Smooth muscle cell (in vitro differentiated cells): Measurements from ENCODE around the gene CACNG3. TPM values are rescaled to one million over a fixed set of nuclear protein-coding genes. Genes with fewer than 3 reads are reported as not detected.

ENCODE experiments used
- DNase-seq: peaks from one replicate; lab custom pipeline; 2025; ENCODE audit not compliant: unreplicated experiment; lab: John Stamatoyannopoulos, UW
- H2AFZ ChIP-seq: fragments of 200-600 bp; sonication (generic); 2 replicates; pipeline ENCODE4 v1.6.0; 2016; ENCODE audit warnings: antibody characterized with exemption, low read depth, mild to moderate bottlenecking
- H3F3A ChIP-seq: fragments of 200-600 bp; sonication (generic); 2 replicates; pipeline ENCODE4 v1.6.0; 2017; ENCODE audit warnings: antibody characterized with exemption, low read depth
- H3K27ac ChIP-seq: fragments of 200-600 bp; sonication (generic); 2 replicates; pipeline ENCODE4 v1.5.1; 2016; ENCODE audit warnings: low read depth, mild to moderate bottlenecking
- H3K27me3 ChIP-seq: fragments of 200-600 bp; sonication (generic); 2 replicates; pipeline ENCODE4 v1.6.1; 2016; ENCODE audit warnings: low read depth, mild to moderate bottlenecking
- H3K36me3 ChIP-seq: fragments of 200-600 bp; sonication (generic); 2 replicates; pipeline ENCODE4 v1.5.1; 2016; ENCODE audit warnings: low read depth
- H3K4me1 ChIP-seq: fragments of 200-600 bp; sonication (generic); 2 replicates; pipeline ENCODE4 v1.5.1; 2016; ENCODE audit warnings: low read depth
- H3K4me2 ChIP-seq: fragments of 200-600 bp; sonication (generic); 2 replicates; pipeline ENCODE4 v1.6.0; 2016; ENCODE audit warnings: mild to moderate bottlenecking
- H3K4me3 ChIP-seq: fragments of 200-600 bp; sonication (generic); 2 replicates; pipeline ENCODE4 v1.5.1; 2016; ENCODE audit warnings: mild to moderate bottlenecking
- H3K79me2 ChIP-seq: fragments of 200-600 bp; sonication (generic); 2 replicates; pipeline ENCODE4 v1.6.0; 2016; ENCODE audit warnings: low read depth, mild to moderate bottlenecking
- H3K9ac ChIP-seq: fragments of 200-600 bp; sonication (generic); 2 replicates; pipeline ENCODE4 v1.6.0; 2016; ENCODE audit warnings: low read depth
- H3K9me3 ChIP-seq: fragments of 200-600 bp; sonication (generic); replicated peaks from 2 replicates; pipeline ENCODE4 v1.5.1; 2016; ENCODE audit warnings: low read depth
- H4K20me1 ChIP-seq: fragments of 200-600 bp; sonication (generic); 2 replicates; pipeline ENCODE4 v1.6.0; 2016; ENCODE audit warnings: low read depth
- CTCF ChIP-seq: fragments of 200-600 bp; sonication (generic); IDR thresholded peaks from 2 replicates; pipeline ENCODE4 v1.5.1; 2017; ENCODE audit warnings: borderline replicate concordance, mild to moderate bottlenecking, antibody characterized with exemption; ENCODE audit not compliant: insufficient read depth, poor library complexity, severe bottlenecking
- WGBS: methylation state at CpG from one replicate; pipeline ENCODE4 v1.1.7; 2016; ENCODE audit warnings: low lambda C conversion rate; 5-methylcytosine and 5-hydroxymethylcytosine counted together
- polyA plus RNA-seq: library from polyadenylated mRNA; unstranded; fragments of >200 nt; fragmentation: Nextera tagmentation; extraction: Ambion mirVana; gene quantifications from 2 replicates; pipeline ENCODE4 v1.2.1, GENCODE V29; 2016
- total RNA-seq: library from RNA; depleted of rRNA; stranded (reverse); fragments of >200 nt; gene quantifications from 2 replicates; pipeline ENCODE4 v1.2.3, GENCODE V29; 2014

CACNG3 gene
- total and polyA plus RNA-seq, 2 experiments from 2014 or later = not detected

GRCh38 chr16:24282141-24282540 is 26.0 kb downstream of the CACNG3 start:
- no peaks in the 10 kb centered on the region for H3K9me3 ChIP-seq
- H3K9ac ChIP-seq = no peak overlapping the region
- no peaks in the 10 kb centered on the region for H3K36me3 ChIP-seq
- no peak overlapping the region for H3K4me3 ChIP-seq
- no peaks in the 10 kb centered on the region for H3K27me3 ChIP-seq
- TF ChIP-seq CTCF = no peak
- H3K79me2 ChIP-seq = no peaks in the 10 kb centered on the region
- H4K20me1 ChIP-seq = no peaks in the 10 kb centered on the region
- no peak overlapping the region for H3K27ac ChIP-seq
- no peaks in the 10 kb centered on the region for H3K4me1 ChIP-seq
- H2AFZ ChIP-seq = no peak overlapping the region
- 78% methylated on average over 13 of the region's 13 CpGs for WGBS
- no peaks in the 10 kb centered on the region for H3F3A ChIP-seq
- no peak for DNase-seq
- H3K4me2 ChIP-seq = no peak overlapping the region

- H3K9ac ChIP-seq = no peak overlapping the region
- H2AFZ ChIP-seq = no peak overlapping the region
Measured at GRCh38 chr16:24286741-24287405, 30.7 kb downstream of the CACNG3 start.

GRCh38 chr16:24288516-24288915 is 32.4 kb downstream of the CACNG3 start:
- WGBS = 87% methylated on average over 2 of the region's 2 CpGs
- TF ChIP-seq CTCF = no peak
- Histone ChIP-seq H2AFZ (no peak overlapping the region), H3K36me3 (no peaks in the 10 kb centered on the region), H3F3A (no peaks in the 10 kb centered on the region), H3K9me3 (no peaks in the 10 kb centered on the region), H4K20me1 (no peaks in the 10 kb centered on the region), H3K9ac (no peak overlapping the region), H3K27me3 (peaks cover 12% of the 10 kb centered on the region), H3K27ac (no peak overlapping the region), H3K4me1 (no peaks in the 10 kb centered on the region), H3K79me2 (no peaks in the 10 kb centered on the region), H3K4me3 (no peak overlapping the region), H3K4me2 (no peak overlapping the region)
- no peak for DNase-seq

More at GRCh38 chr16:24286741-24287405, 30.7 kb downstream of the CACNG3 start:
- Histone ChIP-seq H4K20me1 (no peaks in the 10 kb centered on the region), H3K36me3 (no peaks in the 10 kb centered on the region), H3K27ac (no peak overlapping the region), H3F3A (no peaks in the 10 kb centered on the region), H3K27me3 (no peaks in the 10 kb centered on the region), H3K79me2 (no peaks in the 10 kb centered on the region), H3K4me1 (no peaks in the 10 kb centered on the region), H3K4me2 (no peak overlapping the region), H3K9me3 (no peaks in the 10 kb centered on the region), H3K4me3 (no peak overlapping the region)
- DNase-seq = no peak
- no peak for TF ChIP-seq CTCF
- WGBS = 73% methylated on average over 9 of the region's 9 CpGs

GRCh38 chr16:24289166-24289700 is 33.1 kb downstream of the CACNG3 start:
- no peak overlapping the region for H2AFZ ChIP-seq
- no peak overlapping the region for H3K9ac ChIP-seq
- no peaks in the 10 kb centered on the region for H4K20me1 ChIP-seq
- no peak overlapping the region for H3K4me3 ChIP-seq
- no peaks in the 10 kb centered on the region for H3F3A ChIP-seq
- no peaks in the 10 kb centered on the region for H3K9me3 ChIP-seq
- H3K4me1 ChIP-seq = no peaks in the 10 kb centered on the region
- no peak for DNase-seq
- no peak for TF ChIP-seq CTCF
- no peak overlapping the region for H3K4me2 ChIP-seq
- WGBS = 89% methylated on average over 3 of the region's 3 CpGs
- H3K36me3 ChIP-seq = no peaks in the 10 kb centered on the region
- H3K27me3 ChIP-seq = peaks cover 17% of the 10 kb centered on the region
- no peaks in the 10 kb centered on the region for H3K79me2 ChIP-seq
- H3K27ac ChIP-seq = no peak overlapping the region
